GM18858 (cell line): Measurements from ENCODE around the gene PLEKHO2.
"Not testable (repeated sequence)": the region's sequence is repeated elsewhere in the genome, so short reads cannot be mapped to it uniquely, and the experiment has no call there.

Experiments used
- ATAC-seq: cut with Tn5 transposase; IDR thresholded peaks from one replicate; pipeline ENCODE4 v1.9.1; 2021; ENCODE audit not compliant: unreplicated experiment

Gene PLEKHO2, protein sequence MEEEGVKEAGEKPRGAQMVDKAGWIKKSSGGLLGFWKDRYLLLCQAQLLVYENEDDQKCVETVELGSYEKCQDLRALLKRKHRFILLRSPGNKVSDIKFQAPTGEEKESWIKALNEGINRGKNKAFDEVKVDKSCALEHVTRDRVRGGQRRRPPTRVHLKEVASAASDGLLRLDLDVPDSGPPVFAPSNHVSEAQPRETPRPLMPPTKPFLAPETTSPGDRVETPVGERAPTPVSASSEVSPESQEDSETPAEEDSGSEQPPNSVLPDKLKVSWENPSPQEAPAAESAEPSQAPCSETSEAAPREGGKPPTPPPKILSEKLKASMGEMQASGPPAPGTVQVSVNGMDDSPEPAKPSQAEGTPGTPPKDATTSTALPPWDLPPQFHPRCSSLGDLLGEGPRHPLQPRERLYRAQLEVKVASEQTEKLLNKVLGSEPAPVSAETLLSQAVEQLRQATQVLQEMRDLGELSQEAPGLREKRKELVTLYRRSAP

DNA sequence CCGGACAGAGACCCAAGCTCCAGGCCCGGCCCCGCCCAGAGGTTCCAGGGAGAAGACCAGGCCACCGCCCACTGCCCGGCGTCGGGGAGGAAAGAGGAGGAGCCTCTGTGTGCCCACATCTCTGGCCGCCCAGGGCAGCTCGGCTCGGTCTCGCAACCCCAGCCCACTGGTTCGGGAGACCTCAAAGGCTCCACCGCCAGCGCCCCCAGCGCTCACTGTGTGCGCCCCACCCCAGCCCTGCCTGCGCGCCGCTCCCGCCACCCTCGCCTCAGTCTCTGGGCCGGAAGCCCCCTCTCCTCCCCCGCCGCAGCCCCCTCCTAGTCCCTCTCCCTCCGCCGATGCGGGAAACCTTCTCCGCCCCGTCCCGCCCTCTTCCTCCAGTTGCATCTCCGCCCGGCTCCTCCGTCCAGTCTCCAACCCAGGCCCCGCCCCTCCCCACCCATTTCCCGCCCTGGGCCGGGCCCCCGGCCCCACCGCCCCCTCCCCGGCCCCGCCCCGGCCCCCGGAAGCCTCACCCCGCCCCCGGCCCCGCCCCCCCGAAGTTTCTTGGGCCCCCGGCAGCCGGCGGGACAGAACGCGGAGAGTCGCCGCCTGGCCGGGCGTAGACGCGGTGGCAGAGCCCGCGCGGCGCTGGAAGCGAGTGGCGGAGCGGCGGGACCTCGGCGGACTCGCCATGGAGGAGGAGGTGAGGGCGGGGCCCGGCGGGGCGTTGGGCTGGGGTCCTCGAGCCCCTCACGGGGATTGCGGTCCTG is at the start of gene PLEKHO2:
Gene PLEKHO2 (plus strand): TSS at position 572 of the 752 bp plus-strand sequence. CDS start 102 bp downstream, at position 674.
- no peak for ATAC-seq

DNA sequence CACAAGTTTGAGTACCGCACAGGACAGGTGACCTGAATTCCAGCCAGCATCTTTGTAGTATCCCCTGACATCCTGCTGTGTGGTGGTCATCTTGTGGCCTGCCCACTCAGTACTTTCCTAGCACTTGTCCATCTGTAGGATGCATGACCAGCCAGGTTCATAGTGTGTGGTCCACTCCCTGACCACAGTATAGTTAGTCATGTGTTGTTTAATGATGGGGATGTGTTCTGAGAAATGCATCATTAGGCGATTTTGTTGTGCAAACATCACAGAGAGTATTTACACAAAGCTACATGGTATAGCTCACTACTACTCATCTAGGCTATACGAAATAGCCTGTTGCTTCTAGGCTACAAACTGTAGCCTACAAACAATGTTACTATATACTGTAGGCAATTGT is 49.4 kb upstream of the PLEKHO2 start:
- no peak for ATAC-seq

DNA sequence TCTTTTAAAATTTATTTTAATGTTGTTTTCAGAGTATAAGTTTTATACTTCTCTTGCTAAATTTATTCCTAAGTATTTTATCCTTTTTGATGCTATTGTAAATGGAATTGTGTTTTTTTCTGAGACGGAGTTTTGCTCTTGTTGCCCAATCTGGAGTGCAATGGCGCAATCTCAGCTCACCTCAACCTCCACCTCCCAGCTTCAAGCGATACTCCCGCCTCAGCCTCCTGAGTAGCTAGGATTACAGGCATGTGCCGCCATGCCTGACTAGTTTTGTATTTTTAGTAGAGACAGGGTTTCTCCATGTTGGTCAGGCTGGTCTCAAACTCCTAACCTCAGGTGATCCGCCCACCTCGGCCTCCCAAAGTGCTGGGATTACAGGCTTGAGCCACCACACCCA is 46.4 kb upstream of the PLEKHO2 start:
- not testable (repeated sequence) for ATAC-seq

DNA sequence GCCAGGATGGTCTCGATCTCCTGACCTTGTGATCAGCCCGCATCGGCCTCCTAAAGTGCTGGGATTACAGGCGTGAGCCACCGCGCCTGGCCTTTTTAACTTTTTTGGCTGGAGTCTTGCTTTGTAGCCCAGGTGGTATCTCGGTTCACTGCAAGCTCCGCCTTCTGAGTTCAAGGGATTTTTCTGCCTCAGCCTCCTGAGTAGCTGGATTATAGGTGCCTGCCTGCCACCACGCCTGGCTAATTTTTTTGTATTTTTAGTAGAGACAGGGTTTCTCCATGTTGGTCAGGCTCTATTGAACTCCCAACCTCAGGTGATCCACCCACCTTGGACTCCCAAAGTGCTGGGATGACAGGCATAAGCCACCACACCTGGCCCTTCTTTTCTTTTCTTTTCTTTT is 45.8 kb upstream of the PLEKHO2 start:
- ATAC-seq: not testable (repeated sequence)

DNA sequence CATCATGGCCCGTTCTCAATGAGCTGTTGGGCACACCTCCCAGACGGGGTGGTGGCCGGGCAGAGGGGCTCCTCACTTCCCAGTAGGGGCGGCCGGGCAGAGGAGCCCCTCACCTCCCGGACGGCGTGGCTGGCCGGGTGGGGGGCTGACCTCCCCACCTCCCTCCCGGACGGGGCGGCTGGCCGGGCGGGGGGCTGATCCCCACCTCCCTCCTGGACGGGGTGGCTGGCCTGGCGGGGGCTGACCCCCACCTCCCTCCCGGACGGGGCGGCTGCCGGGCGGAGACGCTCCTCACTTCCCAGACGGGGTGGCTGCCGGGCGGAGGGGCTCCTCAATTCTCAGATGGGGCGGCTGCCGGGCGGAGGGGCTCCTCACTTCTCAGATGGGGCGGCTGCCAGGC is 42.8 kb upstream of the PLEKHO2 start:
- not testable (repeated sequence) for ATAC-seq

DNA sequence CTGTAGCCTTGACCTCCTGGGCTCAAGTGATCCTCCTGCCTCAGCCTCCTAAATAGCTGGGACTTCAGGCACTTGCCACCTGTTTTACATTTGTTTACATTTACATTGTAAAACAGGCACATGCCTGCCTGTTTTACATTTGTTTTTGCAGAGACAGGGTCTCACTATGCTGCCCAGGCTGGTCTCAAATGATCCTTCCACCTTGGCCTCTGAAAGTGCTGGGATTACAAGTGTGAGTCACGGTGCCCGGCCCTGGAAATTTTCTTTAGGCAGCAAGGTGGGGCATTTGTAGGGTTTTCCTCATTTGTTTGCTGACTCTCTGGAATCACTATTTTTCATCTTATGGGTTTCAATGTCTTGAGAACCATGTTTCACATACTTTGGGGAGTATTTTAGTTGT is 41.2 kb upstream of the PLEKHO2 start:
- ATAC-seq: no peak

DNA sequence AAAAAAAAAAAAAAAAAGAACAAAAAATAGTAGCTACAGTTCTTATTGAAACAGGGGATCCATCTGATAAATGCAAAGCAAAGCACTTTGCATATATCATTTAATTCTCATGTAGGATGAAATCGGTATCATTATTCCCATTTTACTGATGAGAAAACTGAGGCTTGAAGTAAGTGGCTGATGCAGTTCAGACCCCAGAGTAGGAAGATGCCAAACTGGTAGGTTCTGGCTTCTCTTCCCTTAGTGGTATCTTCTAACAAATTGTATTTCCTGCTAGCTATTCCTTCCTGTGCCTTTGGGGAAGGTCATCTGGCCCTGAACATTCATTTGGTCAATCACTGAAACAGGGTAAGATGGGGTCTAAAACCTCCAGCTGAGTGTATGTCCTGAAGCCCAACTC is 38.2 kb upstream of the PLEKHO2 start:
- no peak for ATAC-seq

DNA sequence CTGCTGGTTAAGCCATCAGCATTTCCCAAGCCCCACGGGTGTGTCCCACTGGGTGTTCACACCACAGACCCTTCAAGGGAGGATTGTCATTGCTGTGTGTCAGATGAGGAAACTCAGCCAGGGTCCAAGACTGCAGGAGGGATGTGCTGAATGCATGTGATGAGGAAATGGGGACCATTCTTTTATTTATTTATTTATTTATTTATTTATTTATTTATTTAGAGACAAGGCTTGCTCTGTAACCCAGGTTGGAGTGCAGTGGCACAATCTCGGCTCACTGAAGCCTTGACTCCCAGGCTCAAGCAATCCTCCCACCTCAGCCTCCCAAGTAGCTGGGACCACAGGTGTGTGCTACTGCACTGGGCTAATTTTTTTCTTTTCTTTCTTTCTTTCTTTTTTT is 37.1 kb upstream of the PLEKHO2 start:
- ATAC-seq: no peak

DNA sequence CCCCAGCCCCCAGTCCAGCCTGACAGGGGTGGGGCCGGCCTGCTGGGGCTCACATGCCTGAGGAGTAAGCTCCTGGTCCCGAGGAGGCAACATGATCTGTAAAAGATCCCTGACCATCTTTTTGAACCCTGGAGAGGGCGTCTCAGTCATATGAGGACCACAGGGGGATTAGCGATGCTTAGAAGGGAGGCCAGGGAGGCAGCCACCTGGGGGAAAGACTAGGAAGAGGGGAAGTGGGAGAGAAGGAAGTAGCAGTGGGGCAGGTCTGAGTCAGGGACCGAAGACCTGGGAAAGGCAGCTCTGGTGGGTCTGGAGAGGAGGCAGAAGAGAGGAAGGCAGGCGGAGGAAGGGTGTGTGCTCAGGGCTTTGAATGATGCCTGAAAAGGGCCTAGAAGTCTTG is 35.2 kb upstream of the PLEKHO2 start:
- no peak for ATAC-seq

DNA sequence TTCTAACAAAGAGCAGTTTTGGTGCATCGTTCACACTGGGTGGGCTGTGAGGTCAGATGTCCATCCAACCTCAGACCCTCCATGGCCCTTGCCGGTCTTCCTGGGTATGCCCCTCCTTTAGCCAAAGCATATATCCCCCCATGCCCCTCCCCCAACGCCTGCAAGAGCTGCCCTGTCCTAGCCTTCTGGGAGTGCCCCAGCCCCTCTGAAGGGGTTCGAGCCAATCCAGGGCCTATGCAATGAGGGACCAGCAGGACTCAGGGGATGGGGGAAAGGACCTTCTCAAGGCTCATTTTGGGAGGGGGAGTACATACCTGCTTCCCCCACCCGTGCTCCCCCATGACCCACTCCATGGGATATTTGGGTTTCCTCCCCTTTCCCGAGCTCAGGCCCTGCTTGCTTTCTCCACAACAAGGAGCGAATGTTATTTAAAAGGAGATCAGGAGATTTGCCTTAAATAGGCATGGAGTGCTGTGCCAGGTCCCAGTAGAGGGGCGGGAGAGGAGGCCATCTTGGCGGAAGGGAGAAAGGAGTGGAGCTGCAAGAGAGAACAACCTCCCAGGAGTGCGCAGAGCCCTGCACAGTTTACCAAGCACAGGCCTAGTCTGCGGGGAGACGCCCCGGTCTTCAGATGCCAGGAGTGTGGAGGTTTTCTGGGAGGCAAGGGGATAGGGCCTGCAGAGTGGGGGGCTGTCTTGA is 34.5 kb upstream of the PLEKHO2 start:
- no peak for ATAC-seq

DNA sequence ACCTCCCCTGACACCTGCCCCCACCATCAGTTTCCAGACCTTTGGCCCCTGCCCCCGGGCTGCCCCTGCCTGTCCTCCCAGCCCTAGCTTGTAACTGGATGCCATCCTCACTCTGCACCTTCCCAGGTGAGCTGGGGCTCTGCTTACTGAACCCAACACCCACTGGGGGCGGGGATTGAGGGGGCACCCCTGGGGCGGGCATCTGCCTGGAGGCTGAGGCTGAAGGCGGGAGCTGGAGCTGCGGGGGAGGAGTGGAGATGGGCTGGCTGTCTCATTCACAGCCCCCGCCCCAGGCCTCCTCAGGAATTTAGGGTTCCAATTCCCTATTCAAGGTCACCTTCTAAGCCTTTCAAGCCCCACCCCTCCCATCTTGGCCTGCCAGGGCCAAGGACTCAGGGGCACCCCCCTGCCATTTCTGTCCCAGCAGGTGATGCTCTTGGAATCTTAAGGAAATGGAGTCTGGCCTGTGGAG is 33.9 kb upstream of the PLEKHO2 start:
- no peak for ATAC-seq

DNA sequence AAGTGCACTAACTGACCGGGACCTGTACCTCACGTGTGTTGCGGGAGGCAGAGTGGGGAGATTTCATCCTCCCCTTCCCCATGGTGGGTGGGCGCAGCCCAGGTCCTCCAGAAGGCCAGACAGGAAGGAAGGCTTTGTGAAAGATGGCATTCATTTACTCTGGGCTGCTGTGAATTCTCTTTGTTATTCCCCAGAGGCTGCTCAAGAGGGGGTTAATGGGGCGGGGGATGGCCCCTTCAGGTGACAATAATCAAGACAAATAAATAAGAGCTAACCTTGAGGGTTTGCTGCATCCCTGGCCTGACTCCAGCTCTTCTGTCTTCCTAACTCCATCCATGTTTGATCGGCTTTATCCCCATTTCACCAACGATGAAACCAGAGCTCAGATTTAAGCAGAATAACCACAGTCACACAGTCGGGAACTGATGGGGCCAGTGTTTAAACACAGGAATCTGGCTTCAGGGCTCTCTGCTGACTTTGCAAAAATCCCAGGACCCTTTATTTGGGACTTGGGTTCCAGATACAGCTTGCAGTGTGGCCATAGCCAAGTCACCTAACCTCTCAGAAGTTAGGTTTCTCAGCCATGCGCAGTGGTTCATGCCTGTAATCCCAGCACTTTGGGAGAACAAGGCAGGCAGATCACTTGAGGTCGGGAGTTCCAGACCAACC is 32.8 kb upstream of the PLEKHO2 start:
- ATAC-seq: no peak

DNA sequence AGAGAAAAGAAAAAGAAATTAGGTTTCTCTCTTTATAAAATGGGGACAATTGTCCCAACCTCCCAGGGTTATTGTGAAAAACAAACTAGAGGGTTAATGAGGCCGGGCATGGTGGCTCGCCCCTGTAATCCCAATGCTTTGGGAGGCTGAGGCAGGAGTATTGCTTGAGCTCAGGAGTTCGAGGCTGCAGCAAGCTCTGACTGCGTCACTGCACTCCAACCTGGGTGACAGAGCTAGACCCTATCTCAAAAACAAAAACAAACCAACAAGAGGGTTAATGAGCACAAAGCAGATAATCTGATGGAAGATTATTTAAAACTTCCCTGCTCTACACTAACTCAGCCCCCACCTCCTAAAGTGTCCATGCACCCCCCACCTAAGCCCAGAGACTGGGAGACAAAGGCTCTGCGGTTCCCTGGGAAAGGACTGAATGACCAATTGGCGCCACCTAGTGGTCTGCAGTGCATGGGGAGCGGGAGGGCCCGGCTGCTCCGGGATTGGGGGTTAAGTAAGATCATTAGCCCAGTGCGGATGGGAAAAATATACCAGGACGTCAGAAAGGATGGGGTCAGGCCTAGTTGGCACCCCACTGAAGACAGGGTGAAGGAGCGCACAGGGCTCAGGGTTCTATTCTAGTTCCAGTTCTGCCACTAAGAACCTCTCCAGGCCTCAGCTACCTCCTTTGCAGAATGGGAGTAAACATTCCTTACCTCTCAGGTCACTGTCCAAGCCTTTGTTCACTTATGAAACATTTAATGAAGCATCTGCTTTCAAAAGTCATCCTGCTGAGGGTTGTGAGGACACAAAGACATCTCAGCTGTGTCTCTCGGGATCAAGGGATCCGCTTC is 31.8 kb upstream of the PLEKHO2 start:
- no peak for ATAC-seq

DNA sequence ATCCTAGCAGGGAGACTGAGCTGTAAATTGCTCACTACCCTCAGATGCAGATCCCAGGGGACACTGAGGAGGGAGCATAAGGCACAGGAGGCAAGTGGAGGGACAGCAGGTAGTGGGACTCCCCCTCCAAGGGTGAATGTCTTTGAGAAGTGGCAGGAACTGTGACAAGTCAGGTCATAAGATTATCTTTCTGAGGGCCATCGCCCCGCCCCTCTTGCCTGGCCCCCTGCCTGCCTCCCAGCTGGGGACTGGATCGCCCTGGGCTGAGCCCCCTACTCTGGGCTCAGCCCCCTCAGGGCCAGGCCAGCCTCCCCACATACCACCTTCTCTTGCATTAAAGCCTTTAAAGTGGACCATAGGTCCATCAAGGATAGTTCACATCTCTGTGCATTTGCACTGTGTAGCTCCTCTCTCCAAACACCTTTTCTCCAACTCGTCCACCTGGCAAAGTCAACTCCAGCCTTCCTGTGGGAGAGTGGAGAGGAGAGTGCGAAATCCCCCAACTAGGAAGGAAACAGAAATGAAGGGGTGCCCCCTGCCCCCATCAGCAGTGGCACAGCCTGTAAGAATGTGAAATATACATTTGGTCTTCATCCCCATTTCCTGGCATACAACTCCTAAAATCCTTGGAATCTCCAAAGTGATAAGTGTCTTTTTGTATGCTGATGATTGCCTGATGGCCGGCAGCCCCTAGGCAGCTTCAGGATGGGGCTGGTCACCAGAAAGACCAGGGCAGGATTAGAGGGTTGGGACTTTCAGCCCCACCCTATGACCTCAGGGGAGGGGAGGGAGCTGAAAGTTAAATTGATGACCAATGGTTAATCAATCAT is 31.0 kb upstream of the PLEKHO2 start:
- no peak for ATAC-seq

DNA sequence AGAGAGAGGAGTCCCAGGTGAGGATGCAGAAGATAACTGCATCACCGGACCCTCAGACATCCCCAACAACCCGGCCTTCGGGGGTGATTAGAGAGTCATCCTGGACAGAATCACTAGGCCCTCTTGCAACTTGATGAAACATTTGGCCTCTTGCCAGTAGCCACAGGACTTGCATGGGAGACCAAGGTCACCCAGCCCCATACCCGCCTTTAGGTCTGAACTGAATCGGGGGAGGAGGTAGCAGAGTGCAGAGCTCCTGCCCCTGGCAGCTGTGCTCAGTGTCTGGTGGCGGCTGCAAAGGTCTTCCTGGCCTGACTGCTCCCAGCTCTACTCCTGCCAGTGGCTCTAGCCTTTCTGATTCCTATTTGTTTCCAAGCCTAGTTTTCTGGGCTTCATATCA is 28.6 kb upstream of the PLEKHO2 start:
- no peak for ATAC-seq

DNA sequence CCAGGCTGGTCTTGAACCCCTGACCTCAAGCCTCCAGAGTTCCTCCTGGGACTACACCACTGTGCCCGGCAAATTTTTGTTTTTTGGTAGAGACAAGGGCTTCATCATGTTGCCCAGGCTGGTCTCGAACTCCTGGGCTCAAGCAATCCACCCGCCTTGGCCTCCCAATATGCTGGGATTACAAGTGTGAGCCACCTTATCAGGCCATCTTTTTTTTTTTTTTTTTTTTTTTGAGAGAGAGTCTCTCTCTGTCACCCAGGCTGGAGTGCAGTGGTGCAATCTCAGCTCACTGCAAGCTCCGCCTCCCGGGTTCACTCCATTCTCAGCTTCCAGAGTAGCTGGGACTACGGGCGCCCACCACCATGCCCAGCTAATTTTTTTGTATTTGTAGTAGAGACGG is 27.4 kb upstream of the PLEKHO2 start:
- ATAC-seq: not testable (repeated sequence)

DNA sequence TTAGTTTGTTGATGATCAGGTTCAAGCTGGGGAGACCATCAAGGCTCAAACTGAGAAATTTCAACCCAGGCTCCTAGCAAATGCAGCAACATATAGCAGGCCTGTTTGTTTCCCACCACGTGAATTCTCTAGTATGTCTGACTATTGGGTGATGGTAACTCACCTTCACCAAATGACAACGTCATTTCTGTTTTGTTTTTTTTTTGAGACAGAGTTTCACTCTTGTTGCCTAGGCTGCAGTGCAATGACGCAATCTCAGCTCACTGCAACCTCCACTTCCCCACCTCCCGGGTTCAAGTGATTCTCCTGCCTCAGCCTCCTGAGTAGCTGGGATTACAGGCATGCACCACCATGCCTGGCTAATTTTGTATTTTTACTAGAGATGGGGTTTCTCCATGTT is 26.8 kb upstream of the PLEKHO2 start:
- not testable (repeated sequence) for ATAC-seq

DNA sequence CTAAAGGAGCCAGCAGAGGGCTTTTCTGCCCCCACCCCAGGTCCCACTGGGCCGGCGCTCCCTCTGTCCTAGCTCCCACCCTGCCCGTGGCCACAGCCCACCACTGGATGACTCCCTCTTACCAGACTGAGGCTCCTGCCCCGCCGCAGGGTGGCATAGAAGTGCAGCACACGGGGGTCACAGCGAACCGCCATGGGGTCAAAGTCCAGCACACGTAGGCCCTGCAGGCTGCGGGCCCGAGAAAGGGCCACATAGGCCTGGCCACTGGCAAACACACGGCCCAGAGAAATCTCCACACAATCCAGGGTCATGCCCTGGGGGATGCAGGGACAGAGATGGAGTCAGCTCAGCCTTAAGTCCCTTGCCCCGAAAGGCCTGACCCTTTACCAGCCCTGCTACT is 25.3 kb upstream of the PLEKHO2 start:
- no peak for ATAC-seq

DNA sequence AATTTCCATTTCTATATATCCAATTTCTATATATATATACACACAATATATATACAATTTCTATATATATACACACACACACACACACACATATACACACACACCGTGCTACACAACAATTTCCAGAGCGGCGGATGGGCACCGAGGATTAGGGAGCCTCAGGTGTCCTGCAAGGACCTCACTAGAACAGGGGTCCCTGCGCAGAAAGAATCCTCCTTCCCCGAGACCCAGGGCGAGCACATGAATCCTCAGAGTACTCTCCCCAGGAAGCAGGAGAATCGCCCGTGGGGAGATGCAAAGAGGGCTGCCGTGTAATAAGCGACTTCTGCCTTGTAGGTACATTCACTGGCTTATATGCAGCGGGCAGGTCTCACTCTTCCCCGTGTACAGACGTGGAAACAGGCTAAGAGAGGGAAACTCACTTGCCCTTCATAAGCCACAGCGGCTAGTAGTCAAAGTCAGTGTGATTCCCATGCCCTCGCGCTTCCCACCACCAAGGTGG is 16.7 kb upstream of the PLEKHO2 start:
- ATAC-seq: no peak
